Coronary artery (tissue), 2 donors: ENCODE measurements around the gene PACS1.

ENCODE experiments used
- DNase-seq: peaks from one replicate; pipeline ENCODE4 v3.0.0-alpha.2; 2017; ENCODE audit warnings: low spot score
- H3K27ac ChIP-seq, 2 donors: fragments of 200-600 bp; sonication (generic); one replicate each; pipeline ENCODE4 v1.5.1; 2016 to 2019
- H3K4me3 ChIP-seq: fragments of 200-600 bp; sonication (generic); 2 replicates; pipeline ENCODE4 v1.5.1; 2016; ENCODE audit warnings: mild to moderate bottlenecking, moderate library complexity
- TF ChIP-seq, protein P1 (sequence below): fragments of 200-600 bp; sonication (generic); IDR thresholded peaks from one replicate; pipeline ENCODE4 v1.5.1; 2019; ENCODE audit warnings: antibody characterized with exemption

Gene PACS1

DNA sequence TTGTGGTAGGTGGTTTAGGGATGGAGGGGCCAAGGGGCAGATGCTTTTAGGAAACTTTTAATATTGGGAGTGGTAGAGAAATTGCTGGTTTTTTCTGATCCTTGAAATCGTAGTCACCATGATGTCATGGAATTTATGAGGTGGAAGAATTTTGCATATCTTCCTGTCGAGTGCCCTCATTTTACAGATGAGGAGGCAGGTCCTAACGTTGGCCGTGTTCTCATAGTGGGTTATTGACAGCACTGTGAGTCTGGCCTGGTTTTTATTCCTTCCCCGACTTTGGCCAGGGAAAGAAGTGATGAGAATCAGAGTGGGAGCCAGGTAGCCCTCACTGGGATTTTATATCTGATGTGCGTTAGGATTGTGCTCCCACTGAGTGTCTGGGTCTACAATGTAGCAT lies 8.8 kb upstream of the PACS1 start:
- TF ChIP-seq, protein P1, sequence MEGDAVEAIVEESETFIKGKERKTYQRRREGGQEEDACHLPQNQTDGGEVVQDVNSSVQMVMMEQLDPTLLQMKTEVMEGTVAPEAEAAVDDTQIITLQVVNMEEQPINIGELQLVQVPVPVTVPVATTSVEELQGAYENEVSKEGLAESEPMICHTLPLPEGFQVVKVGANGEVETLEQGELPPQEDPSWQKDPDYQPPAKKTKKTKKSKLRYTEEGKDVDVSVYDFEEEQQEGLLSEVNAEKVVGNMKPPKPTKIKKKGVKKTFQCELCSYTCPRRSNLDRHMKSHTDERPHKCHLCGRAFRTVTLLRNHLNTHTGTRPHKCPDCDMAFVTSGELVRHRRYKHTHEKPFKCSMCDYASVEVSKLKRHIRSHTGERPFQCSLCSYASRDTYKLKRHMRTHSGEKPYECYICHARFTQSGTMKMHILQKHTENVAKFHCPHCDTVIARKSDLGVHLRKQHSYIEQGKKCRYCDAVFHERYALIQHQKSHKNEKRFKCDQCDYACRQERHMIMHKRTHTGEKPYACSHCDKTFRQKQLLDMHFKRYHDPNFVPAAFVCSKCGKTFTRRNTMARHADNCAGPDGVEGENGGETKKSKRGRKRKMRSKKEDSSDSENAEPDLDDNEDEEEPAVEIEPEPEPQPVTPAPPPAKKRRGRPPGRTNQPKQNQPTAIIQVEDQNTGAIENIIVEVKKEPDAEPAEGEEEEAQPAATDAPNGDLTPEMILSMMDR = no peak
- no peak for DNase-seq
- no peak overlapping the region for H3K4me3 ChIP-seq
- no peak overlapping the region for H3K27ac ChIP-seq

DNA sequence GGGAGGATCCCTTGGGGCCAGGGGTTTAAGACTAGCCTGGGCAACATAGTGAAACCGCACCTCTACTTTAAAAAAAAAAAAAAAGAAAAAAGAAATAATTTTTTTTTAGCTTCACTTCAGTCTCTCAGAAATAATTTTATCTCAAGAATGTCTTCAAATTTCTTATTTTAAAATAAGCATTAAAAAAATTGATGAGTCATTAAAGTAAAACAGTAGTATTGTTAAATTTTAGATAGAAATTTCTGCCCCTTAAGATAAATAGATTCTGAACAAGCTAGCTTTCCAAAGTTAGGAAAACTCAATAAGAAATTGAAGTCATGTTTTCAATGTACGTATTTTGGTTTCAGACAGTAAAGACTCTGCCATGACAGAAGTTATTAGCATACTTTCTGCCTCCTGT lies 7.7 kb upstream of the PACS1 start:
- DNase-seq = no peak
- H3K27ac ChIP-seq = no peak overlapping the region
- no peak overlapping the region for H3K4me3 ChIP-seq
- TF ChIP-seq, protein P1 = no peak

DNA sequence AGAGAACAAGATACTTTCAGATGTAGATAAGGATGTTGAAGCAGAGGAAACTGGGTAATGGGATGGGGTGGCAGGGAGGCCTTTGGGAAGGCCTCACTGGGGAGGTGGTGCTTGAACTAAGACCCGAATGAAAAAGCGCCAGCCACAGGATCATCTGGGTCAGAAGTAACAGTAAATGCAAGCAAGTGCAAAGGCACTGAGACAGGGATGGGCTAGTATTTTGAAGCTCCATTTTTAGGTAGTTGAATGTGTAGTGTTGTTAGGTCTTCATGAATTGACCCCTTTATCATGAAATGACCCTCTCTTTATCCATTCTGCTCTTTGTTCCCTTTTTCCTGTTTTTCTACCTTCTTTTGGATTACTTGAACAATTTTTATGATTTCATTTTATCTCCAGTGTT lies 6.2 kb upstream of the PACS1 start:
- Histone ChIP-seq H3K4me3 (no peak overlapping the region), H3K27ac (no peak overlapping the region)
- TF ChIP-seq, protein P1 = no peak
- no peak for DNase-seq

- Histone ChIP-seq H3K27ac (no peak overlapping the region), H3K4me3 (no peak overlapping the region)
- TF ChIP-seq, protein P1 = no peak
- DNase-seq = no peak
Measured at GRCh38 chr11:66064571-66064970, 5.5 kb upstream of the PACS1 start.

- no peak overlapping the region for H3K27ac ChIP-seq
- DNase-seq = no peak
- TF ChIP-seq, protein P1 = no peak
- no peak overlapping the region for H3K4me3 ChIP-seq
Measured at GRCh38 chr11:66066751-66067150, 3.3 kb upstream of the PACS1 start.

DNA sequence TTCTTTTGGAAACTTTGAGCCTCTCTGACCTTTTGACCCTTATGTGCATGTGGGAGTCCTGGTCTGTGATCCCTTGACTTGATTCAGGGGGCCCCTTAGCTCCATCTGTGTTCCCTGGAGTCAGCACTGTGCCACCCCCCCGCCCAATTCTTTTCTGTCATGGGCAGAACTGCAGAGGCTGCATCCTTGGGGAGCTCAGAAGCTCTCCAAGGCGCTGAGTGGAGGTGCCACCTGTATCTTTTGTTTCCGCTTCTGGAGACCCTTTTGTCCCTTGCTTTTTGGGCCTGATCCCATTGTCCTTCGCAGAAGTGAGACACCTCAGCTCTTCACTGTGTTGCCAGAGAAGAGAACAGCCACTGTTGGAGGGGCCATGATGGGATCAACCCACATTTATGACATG lies 2.4 kb upstream of the PACS1 start:
- Histone ChIP-seq H3K27ac (no peak overlapping the region), H3K4me3 (no peak overlapping the region)
- DNase-seq = no peak
- TF ChIP-seq, protein P1 = no peak

DNA sequence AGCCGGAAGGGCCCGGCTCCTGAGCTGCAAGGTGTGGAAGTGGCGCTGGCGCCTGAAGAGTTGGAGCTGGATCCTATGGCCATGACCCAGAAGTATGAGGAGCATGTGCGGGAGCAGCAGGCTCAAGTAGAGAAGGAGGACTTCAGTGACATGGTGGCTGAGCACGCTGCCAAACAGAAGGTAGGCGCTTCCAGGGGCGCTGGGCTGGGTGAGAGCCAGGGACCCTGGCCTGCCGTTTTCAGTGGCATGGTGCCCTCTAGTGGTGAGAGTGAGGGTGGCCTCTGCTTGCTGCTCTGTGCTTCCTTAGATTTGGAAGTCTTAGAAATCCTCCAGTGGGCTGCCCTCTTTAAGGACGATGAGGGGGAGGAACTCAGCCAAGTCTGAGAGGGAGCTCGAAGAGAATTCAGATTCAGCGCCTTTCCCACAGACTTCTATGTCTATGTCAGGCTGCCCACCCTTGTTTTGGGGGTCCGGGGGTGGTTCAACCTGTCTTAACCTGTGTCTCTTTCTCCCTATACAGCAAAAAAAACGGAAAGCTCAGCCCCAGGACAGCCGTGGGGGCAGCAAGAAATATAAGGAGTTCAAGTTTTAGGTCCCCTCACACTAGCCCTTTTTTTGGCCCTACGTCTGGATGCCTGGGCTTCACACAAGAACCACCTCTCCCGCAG lies 1.8 kb upstream of the PACS1 start:
- DNase-seq = no peak
- no peak overlapping the region for H3K4me3 ChIP-seq
- H3K27ac ChIP-seq = peak overlapping the region; percentile 88 to 97
- TF ChIP-seq, protein P1 = peak; percentile 85
